ENCODE results near the gene HGS. TPM values are rescaled to one million over a fixed set of nuclear protein-coding genes. Genes with fewer than 3 reads are reported as not detected.
A peak's percentile ranks its signal among the peaks of the same experiment; 100 is the strongest.

Gene HGS
- polyA plus RNA-seq, 1 donor from 2014 or later = 81.1 TPM

GRCh38 chr17:81710514-81711308 is 26.9 kb downstream of the HGS start:
- no peak for TF ChIP-seq SMC3 (conservative IDR thresholded peaks at IDR 0.05; ENCODE audit: poor library complexity)
- TF ChIP-seq EZH2 (IDR thresholded peaks at IDR 0.05; ENCODE audit: borderline replicate concordance, insufficient read depth, low read length, poor library complexity, severe bottlenecking) = no peak
- TF ChIP-seq POLR2AphosphoS5 (IDR thresholded peaks at IDR 0.05) = no peak
- TF ChIP-seq RAD21 (conservative IDR thresholded peaks at IDR 0.05) = no peak
- TF ChIP-seq EP300 (conservative IDR thresholded peaks at IDR 0.05; ENCODE audit: poor library complexity, severe bottlenecking) = no peak
- TF ChIP-seq TAF1 (IDR thresholded peaks at IDR 0.05; ENCODE audit: low read depth) = no peak
- Histone ChIP-seq H3K27ac (ENCODE audit: low read length) (no peak overlapping the region), H2AFZ (ENCODE audit: low read depth, low read length) (no peak overlapping the region), H3K9me3 (ENCODE audit: low read length) (no peaks in the 10 kb centered on the region), H3K79me2 (replicated peaks; ENCODE audit: insufficient read depth, low read length) (no peaks in the 10 kb centered on the region), H3K4me3 (ENCODE audit: low read length) (peak overlapping the region; percentile 68), H3K4me2 (ENCODE audit: low read length) (no peak overlapping the region), H3K27me3 (ENCODE audit: insufficient read depth, low read depth, low read length) (peaks cover 8% of the 10 kb centered on the region), H3K36me3 (ENCODE audit: insufficient read depth, low read length) (no peaks in the 10 kb centered on the region), H3F3A (ENCODE audit: insufficient read depth, low read length, poor library complexity, severe bottlenecking) (no peaks in the 10 kb centered on the region), H3K9ac (ENCODE audit: low read length) (peak overlapping the region; percentile 59), H3K9me2 (ENCODE audit: insufficient read depth, low read length) (no peaks in the 10 kb centered on the region), H4K20me1 (ENCODE audit: insufficient read depth) (no peaks in the 10 kb centered on the region)

GRCh38 chr17:81711814-81712467 is 28.1 kb downstream of the HGS start, which contains the start of gene SLC25A10:
Gene SLC25A10 (plus strand): TSS chr17:81712284. CDS start chr17:81712427, 143 bp downstream.
- no peak within 1 kb of the TSS for H2AFZ ChIP-seq (ENCODE audit: low read depth, low read length)
- peak within 1 kb of the TSS; percentile 51 for H3K4me2 ChIP-seq (ENCODE audit: low read length)
- no peaks in the 10 kb centered on the region for H3F3A ChIP-seq (ENCODE audit: insufficient read depth, low read length, poor library complexity, severe bottlenecking)
- no peaks in the 10 kb centered on the region for H3K79me2 ChIP-seq (replicated peaks; ENCODE audit: insufficient read depth, low read length)
- H3K27ac ChIP-seq (ENCODE audit: low read length) = no peak within 1 kb of the TSS
- no peaks in the 10 kb centered on the region for H3K36me3 ChIP-seq (ENCODE audit: insufficient read depth, low read length)
- H3K27me3 ChIP-seq (ENCODE audit: insufficient read depth, low read depth, low read length) = peaks cover 8% of the 10 kb centered on the region
- TF ChIP-seq EP300 (conservative IDR thresholded peaks at IDR 0.05; ENCODE audit: poor library complexity, severe bottlenecking) = peak; percentile 10
- peak; percentile 11 for TF ChIP-seq RAD21 (conservative IDR thresholded peaks at IDR 0.05)
- no peak for TF ChIP-seq SMC3 (conservative IDR thresholded peaks at IDR 0.05; ENCODE audit: poor library complexity)
- no peak for TF ChIP-seq EZH2 (IDR thresholded peaks at IDR 0.05; ENCODE audit: borderline replicate concordance, insufficient read depth, low read length, poor library complexity, severe bottlenecking)
- peak; percentile 17 for TF ChIP-seq POLR2AphosphoS5 (IDR thresholded peaks at IDR 0.05)
- TF ChIP-seq MXI1 (conservative IDR thresholded peaks at IDR 0.05; ENCODE audit: poor library complexity, severe bottlenecking) = peak; percentile 97
- peak; percentile 49 for TF ChIP-seq CTCF (IDR thresholded peaks at IDR 0.05; ENCODE audit: poor library complexity, severe bottlenecking)
- no peak for TF ChIP-seq REST (IDR thresholded peaks at IDR 0.05; ENCODE audit: borderline replicate concordance)
- TF ChIP-seq TAF1 (IDR thresholded peaks at IDR 0.05; ENCODE audit: low read depth) = no peak
- H3K9me3 ChIP-seq (ENCODE audit: low read length) = no peaks in the 10 kb centered on the region
- peak within 1 kb of the TSS; percentile 59 for H3K9ac ChIP-seq (ENCODE audit: low read length)
- H3K4me3 ChIP-seq (ENCODE audit: low read length) = peak within 1 kb of the TSS; percentile 68
- H4K20me1 ChIP-seq (ENCODE audit: insufficient read depth) = no peaks in the 10 kb centered on the region
- no peaks in the 10 kb centered on the region for H3K9me2 ChIP-seq (ENCODE audit: insufficient read depth, low read length)
